ENCODE results near the gene MBOAT7.

Gene MBOAT7

GRCh38 chr19:54137699-54138488 is 51.5 kb downstream of the MBOAT7 start, which contains the start of gene CNOT3:
Gene CNOT3 (plus strand): TSS chr19:54137762. CDS start chr19:54142979, 5,217 bp downstream.
- peak in 1 of 4 experiments; percentile 28 for DNase-seq

- DNase-seq, result peak; percentile 96 to 99 (median 98)
Measured at GRCh38 chr19:54136864-54137698, 52.3 kb downstream of the MBOAT7 start.

GRCh38 chr19:54136086-54136863 is 53.1 kb downstream of the MBOAT7 start:
- DNase-seq, result no peak

GRCh38 chr19:54133957-54134590 is 55.3 kb downstream of the MBOAT7 start:
- DNase-seq, result no peak

GRCh38 chr19:54133312-54133956 is 55.9 kb downstream of the MBOAT7 start:
- DNase-seq, result no peak

GRCh38 chr19:54129617-54129996 is 59.8 kb downstream of the MBOAT7 start:
- DNase-seq, result no peak

- no peak for DNase-seq
Measured at GRCh38 chr19:54128796-54129616, 60.4 kb downstream of the MBOAT7 start.

GRCh38 chr19:54128441-54128725 is 61.0 kb downstream of the MBOAT7 start:
- DNase-seq, result no peak

- no peak for DNase-seq
Measured at GRCh38 chr19:54127688-54128440, 61.5 kb downstream of the MBOAT7 start.

- DNase-seq, result no peak
Measured at GRCh38 chr19:54125713-54126112, 63.7 kb downstream of the MBOAT7 start.

GRCh38 chr19:54124393-54124792 is 65.0 kb downstream of the MBOAT7 start:
- no peak for DNase-seq

GRCh38 chr19:54123682-54124081 is 65.7 kb downstream of the MBOAT7 start:
- DNase-seq, result no peak
